HG02970 (cell line): ENCODE data around the gene SPA17.

Experiments used
- ATAC-seq: cut with Tn5 transposase; IDR thresholded peaks from one replicate; pipeline ENCODE4 v1.9.1; 2021; ENCODE audit warnings: mild to moderate bottlenecking, moderate library complexity, moderate number of reproducible peaks; ENCODE audit not compliant: unreplicated experiment, low FRiP score

The SPA17 gene

DNA sequence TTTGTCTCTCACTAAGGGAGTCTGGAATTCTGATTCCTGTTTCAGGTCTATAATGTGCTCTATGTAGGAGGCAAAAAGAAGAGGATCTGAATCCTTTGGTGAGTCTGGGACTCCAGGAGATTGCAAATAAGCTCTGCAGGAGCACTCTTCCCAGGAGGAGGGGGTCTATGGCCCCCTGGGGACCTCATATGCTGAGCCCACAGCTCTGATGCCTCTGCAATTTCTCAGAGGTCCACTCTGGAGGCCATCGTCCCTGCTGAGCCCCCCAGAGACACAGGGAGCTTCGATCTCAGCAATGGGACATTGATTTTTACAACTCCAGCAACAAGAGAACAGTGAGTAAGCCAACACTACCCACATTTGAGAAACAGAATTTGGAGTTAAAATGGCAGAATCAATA lies 45.8 kb downstream of the SPA17 start:
- ATAC-seq: no peak

DNA sequence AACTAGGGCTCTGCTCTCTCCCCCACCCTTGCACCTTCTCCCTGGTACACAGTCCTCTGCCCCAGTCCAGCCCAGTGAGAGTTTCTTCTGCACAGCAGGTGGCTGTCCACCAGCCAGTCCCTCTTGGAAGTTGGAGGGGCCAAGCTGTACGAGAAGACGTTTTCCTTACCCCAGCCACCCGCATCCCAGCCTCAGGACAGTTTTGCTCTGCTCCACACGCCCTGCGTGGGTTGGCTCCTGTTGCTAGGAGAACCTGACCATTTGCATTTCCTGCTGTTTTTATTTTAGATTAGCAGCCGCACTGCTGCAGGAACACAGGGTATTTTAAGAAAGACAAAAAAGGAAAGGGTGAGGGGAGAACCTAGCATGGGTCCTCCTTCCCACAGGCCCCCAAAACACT lies 48.5 kb downstream of the SPA17 start:
- no peak for ATAC-seq

DNA sequence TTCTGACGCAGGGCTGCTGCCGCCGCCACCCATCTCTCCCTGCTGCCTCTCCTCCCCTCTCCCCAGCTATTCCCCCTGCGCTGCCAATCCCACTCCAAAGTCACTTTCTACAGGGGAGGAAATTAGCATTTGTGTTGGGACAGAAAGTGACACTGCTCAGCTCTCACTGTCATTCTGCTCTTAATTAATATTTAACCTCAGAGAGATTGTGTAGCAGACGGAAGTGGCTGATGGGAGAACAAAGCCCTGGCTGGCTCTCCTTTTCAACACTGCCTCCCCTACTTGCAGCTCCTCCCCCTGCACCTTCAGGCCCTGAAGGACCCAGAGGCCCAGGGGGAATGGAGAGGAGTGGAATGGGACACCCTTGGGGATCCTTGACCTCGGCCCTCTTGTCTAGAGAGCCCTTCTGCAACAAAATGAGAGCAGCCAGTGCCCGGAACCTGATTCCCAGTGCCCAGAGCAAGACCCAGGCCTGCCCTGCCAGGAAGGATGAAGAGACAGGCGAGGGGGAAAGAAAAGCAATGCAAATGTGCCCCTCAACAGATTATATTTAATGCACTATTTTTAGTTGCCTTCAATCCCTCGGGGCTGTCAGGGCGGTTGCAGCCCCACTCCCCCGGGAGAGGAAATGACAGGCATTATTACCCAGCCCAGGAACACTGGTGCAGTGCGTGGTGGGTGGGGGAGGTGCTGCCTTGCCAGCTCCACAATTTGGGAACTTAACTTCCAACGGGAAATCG lies 51.4 kb downstream of the SPA17 start:
- ATAC-seq: peak; percentile 76

- no peak for ATAC-seq
Measured at GRCh38 chr11:124725719-124726105, 52.0 kb downstream of the SPA17 start.

GRCh38 chr11:124727474-124727873 lies 53.8 kb downstream of the SPA17 start:
- ATAC-seq: no peak

GRCh38 chr11:124728134-124728533 lies 54.4 kb downstream of the SPA17 start:
- ATAC-seq: no peak

GRCh38 chr11:124729571-124729970 lies 55.9 kb downstream of the SPA17 start:
- no peak for ATAC-seq

GRCh38 chr11:124732230-124732629 lies 58.5 kb downstream of the SPA17 start:
- no peak for ATAC-seq

DNA sequence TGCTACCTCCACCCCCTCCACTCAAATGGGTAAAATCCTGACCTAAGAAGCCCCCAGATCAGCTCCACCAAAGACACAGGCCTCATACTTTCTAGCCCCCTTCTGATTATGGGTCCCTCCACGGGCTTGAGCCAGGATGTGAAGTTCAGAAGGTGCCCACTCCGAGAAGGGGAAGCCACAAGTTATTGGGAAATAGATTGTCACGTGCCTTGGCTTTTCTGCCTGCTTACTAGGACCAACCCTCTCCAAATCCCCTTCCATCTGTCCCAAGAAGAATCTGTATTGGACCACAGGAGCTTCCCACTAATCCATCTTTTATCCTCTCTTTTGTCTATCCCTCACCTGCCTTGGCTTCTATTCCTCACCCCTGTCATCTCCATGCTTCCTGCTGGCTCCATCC lies 63.0 kb downstream of the SPA17 start:
- no peak for ATAC-seq

- ATAC-seq: no peak
Measured at GRCh38 chr11:124737638-124738305, 64.1 kb downstream of the SPA17 start.

- ATAC-seq: no peak
Measured at GRCh38 chr11:124738713-124739478, 65.2 kb downstream of the SPA17 start.

DNA sequence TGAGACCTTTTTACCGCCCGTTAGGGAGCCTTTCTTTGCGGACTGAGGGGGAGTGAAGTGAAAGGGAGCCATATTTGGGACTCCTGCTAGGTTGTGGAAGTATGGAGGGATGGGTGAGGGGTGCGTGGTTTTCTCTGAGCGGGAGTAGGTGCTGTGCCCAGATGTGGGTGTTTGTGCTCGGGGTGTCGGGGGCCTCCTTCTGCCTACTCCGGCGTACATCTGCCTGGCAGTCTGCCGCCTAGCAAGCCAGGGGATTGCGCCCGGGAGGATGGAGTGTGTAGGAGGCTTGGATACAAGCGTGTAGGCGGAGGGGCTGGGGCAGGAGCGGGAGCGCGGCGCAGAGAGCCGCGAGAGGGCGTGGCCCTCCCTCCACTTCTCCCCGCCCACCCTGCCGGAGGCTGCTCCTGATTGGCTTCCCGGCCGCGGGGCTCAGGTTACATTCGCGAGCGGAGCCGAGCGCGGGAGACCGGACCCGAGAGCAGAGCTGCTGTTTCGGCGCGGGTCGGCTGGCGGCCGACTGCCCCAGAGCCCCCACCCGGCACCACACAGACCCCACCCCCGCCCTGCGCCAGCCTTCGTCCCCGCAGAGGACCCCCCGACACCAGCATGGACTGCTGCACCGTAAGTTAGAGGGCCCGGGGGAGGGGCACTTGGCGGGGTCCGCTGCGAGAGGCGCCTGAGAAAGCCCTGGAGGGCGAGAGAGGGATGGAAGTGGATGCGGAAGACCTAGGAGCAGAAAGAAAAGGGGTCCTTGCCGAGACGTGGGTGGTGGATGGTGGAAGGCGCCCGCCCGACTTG lies 66.0 kb downstream of the SPA17 start, which contains the start of gene NRGN:
Gene NRGN, plus strand, starts transcription at position 464 of the 798 bp plus-strand sequence. Its CDS starts 143 bp downstream, at position 607.
- peak; percentile 96 for ATAC-seq

DNA sequence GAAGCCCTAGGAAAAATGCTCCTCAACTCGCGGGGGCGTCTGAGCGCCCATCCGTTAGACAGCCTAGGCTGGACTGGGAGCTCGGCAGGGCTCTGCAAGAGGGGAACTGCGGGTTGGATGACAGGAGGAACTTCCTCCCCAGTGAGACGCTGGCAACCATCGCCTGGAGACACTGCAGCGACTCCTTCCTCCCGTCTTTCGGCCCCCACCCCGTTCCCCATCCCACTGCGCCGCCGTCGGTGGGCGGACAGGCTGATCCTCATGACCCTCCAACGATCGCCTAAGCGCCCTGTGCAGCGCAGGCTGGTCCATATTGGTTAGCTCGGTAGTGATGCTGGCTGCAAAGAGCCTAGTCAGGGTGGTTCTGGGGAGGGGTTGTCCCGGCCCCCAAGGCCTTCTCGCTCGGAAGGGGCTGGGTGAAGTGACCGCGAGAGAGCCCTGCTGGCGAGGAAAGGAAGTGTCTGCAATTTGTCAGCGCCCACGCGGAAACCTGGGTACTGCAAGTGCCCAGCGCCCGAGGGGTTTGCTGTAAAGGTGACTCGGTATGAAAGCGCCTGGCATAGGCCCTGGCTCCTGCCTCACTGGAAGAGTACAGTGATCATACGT lies 66.7 kb downstream of the SPA17 start:
- peak; percentile 28 for ATAC-seq

GRCh38 chr11:124742555-124742954 lies 68.9 kb downstream of the SPA17 start:
- no peak for ATAC-seq

DNA sequence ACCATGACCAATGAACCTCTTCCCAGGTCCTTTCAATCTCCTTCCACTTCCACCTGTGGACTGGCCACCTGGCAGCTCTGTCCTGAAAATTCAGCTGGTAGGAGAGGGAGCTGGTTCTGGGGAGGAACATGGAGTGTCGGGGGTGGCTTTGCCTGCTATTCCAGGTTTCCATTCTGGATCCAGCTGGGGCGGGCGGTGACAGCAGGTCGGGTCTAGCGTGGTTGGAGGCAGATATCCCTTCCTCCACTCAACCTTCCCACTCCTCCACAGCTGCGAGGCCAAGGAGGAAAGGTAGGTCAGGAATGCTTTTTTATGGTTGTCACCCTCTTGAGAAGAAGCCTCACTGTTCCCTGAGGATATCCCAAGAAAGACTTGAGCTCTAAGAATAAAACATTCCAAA lies 69.3 kb downstream of the SPA17 start:
- no peak for ATAC-seq

DNA sequence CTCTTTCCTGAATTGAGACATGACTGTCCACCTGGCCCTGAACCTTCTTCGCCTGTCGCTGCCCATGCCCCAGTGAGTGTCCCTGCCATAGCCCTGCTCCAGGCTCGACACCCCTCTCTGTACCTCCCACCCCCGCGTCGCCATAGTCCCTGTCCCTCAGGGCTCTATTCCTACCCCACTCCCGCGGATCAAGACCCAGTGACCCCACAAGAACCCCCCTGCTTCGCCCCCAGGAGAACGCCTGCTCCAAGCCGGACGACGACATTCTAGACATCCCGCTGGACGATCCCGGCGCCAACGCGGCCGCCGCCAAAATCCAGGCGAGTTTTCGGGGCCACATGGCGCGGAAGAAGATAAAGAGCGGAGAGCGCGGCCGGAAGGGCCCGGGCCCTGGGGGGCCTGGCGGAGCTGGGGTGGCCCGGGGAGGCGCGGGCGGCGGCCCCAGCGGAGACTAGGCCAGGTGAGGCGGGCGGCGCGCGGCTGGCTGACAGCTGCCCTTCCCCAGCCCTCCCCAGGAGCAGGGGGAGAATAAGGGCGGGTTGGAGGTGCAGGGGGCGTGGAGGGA lies 71.6 kb downstream of the SPA17 start:
- ATAC-seq: no peak

GRCh38 chr11:124745835-124746620 lies 72.3 kb downstream of the SPA17 start:
- no peak for ATAC-seq

GRCh38 chr11:124746621-124747243 lies 73.0 kb downstream of the SPA17 start:
- ATAC-seq: peak; percentile 88
